Measurements from ENCODE around the gene DNAH1.

DNAH1 gene

GRCh38 chr3:52393959-52394670 is 78.0 kb downstream of the DNAH1 start:
- no peak for DNase-seq

DNA sequence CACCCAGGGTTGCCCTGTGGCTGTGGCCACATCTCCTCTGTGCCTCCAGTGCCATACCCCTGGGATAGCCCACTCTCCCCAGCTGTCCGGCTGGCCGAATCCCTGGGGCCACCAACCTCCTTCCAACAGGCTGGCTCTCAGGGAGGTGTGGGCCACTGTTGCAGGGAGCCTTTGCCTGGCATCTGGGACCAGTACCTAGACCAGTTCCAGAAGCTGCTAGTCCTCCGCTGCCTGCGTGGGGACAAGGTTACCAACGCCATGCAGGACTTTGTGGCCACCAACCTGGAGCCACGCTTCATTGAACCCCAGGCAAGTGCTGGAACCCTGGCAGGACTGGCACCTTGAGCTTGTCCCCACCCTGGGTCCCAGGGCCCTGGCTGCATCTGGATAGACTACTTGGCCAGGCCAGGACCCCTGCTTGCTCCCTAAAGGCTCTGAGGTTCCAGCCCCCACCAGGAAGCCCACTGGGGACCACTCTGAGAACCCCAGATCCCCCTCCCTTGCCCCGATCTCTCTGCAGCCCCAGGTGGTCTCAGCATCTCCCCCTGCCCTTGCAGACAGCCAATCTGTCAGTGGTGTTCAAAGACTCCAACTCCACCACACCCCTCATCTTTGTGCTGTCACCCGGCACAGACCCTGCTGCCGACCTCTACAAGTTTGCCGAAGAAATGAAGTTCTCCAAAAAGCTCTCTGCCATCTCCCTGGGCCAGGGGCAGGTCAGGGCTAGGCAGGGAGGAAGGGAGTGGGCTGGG is 78.8 kb downstream of the DNAH1 start:
- no peak for DNase-seq

DNA sequence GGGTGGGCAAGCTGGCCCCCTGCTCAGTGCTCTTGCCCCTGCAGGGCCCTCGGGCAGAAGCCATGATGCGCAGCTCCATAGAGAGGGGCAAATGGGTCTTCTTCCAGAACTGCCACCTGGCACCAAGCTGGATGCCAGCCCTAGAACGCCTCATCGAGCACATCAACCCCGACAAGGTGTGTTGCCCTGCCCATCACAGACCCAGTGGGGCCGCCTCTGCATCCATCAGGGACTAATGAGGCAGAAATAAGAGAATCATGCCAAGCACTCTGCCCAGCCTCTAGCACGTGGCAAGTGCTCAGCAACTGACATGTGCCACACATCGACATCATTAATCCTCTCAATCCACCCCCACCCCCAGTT is 79.4 kb downstream of the DNAH1 start:
- no peak for DNase-seq

GRCh38 chr3:52396011-52396906 is 80.1 kb downstream of the DNAH1 start:
- no peak for DNase-seq

GRCh38 chr3:52396907-52397591 is 80.9 kb downstream of the DNAH1 start:
- no peak for DNase-seq

DNA sequence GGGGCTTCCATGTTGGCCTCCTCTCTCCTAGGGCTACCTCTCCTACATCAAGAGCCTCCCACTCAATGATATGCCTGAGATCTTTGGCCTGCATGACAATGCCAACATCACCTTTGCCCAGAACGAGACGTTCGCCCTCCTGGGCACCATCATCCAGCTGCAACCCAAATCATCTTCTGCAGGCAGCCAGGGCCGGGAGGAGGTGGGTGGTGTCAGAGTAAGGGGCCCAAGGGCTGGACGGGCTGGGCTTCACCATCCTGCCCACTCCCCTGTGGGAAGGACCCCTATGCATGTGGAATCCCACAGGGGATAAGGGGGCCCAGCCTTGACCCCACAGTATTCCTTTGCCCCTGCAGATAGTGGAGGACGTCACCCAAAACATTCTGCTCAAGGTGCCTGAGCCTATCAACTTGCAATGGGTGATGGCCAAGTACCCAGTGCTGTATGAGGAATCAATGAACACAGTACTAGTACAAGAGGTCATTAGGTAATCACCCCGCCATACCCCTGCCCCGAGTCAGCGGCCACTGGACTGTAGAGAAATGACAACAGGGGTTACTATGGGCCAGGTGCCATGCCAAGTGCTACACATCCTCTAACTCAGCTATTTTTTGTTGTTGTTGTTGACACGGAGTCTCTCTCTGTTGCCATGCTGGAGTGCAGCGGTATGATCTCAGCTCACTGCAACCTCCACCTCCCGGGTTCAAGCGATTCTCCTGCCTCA is 81.7 kb downstream of the DNAH1 start:
- no peak for DNase-seq

GRCh38 chr3:52398670-52399081 is 82.6 kb downstream of the DNAH1 start:
- no peak for DNase-seq

DNA sequence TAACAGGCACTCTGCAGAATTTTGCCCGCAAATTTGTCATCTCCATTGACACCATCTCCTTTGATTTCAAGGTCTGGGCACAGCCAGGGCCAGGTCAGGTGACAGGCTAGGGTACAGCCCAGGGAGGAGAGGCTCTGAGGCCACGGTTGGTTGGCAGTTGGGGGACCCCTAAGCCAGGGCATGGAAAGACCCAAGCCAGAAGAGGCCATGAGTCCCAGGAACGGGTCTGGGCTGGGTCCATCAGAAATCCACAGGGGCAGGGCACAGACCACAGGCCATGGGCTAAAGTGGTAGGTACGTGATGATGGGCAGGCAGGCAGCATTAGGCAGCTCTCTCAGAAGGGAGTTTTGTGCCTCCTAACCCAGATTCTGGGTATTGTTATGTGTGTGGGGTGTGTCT is 83.0 kb downstream of the DNAH1 start:
- no peak for DNase-seq

DNA sequence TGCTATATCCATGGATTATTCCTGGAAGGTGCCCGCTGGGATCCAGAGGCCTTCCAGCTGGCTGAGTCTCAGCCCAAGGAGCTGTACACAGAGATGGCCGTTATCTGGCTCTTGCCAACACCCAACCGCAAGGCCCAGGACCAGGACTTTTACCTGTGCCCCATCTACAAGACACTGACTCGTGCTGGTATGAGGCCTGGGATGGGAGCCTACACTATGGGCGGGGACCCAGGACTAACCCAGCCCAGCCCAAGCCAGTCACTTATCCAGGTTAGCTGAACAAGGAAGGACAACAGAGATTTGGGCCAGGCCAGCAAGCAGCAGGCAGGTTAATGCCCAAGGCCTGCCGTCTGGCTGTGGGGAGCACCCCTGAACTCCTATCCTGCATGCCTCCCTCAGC is 83.5 kb downstream of the DNAH1 start:
- DNase-seq = no peak

GRCh38 chr3:52400275-52400793 is 84.2 kb downstream of the DNAH1 start:
- no peak for DNase-seq

DNA sequence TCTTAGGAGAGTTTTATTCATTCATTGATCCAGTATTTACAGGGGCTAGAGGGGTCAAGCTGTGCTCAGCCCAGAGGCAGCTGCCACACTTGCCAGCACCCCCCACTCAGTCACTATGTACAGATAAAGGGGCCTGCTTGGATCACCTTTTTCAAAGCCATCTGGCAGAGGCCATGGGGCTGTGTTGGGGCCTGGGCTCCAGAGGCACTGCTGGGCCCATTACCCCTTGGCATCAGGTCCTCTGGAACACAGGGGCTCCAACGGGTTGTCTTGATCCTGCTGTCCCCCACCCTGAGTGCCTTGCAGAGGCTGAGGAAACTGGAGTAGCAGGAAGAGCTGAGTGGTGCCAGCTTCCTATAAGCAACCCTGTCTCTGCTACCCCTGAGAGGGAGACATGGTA is 84.9 kb downstream of the DNAH1 start:
- no peak for DNase-seq

DNA sequence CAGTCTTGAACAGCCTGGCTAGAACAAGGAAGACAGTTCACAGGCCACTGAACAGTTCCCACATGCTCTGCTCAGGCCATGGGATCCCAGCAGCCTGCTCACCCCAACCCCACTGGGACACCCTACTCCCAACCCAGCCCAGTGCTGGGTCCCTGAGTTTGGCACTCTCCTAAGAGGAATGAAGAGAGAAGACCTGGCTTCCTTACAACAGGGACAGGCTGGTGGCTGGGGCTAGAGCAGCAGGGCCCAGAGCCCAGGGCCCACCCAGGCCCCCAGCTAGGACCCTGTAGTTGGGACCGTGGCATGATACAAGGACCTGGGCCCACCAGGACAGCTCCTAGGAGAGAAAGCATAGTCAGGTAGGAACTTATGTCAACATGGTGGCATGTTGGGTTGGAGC is 85.4 kb downstream of the DNAH1 start:
- DNase-seq = no peak

DNA sequence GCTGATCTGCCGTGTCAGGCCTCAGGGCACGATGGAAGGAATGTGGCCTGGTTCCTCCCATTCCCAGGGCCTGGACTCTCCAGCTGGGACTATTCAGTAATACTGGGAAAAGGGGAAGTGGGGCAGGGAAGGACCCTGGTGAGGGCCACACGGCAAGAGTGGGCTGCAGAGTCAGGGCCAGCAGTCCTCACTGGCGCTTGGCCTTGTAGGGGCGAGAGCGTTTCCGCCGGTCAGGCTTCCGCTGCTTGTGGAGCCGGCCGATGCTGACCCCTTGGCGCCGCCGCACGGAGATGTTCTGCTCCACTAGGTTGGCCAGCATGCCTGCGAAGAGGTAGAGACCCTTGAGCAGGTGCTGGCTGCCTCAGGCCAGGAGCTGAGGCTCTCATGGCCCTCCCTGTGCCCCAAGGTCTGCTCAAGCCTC is 86.0 kb downstream of the DNAH1 start:
- DNase-seq = no peak

DNA sequence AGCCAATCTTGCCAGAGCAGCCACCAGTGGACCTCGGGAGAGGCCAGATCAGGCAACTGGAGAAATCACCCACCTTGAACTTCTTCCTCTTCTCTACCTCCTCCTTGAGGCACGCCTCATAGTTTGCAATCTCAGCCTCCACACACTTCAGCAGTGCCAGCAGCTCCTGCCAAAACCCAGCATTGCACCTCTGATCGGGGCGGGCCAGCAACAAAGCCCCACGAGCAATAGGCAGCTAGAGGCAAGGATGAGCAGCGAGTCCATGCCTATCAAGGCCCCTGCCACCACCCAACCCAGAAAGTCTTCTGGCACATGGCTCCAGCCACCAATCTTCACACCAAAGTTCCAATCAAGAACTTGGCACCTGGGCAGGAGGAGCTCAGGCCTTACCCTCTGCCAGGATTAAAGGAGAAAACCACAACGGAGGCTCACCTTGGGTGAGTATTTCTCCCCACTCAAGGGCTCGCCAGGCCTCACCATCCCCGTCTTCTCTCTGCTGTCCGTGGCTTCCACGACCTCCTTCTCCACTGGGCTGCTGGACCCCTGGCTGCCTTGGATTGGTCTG is 86.7 kb downstream of the DNAH1 start:
- DNase-seq = no peak

DNA sequence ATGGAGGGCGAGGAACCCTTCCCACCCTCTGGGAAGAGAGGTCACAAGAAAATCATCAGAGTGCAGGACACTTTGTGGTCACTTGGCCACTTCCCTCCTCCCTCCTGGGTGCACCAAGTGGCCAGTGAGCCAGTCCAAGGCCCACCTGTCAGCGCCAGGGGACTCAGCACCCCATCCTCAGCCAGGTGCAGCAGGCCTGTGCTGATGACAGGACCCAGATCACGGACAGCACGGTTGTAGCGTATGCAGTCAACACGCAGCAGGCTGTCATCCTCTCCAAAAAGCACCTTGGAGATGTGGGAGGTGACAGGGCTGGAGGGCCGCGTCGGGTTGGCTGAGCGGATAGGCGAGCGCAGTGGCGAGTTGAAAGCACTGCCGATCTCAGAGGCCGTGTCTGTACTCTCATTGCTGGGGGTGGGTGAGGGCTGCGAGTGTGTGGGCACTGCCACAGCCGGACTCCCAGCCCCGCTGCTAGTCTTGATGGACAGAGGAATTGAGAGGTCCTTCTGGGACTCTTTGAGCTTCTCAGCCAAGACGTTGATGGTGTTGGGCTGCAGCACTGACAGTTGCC is 87.2 kb downstream of the DNAH1 start:
- no peak for DNase-seq

DNA sequence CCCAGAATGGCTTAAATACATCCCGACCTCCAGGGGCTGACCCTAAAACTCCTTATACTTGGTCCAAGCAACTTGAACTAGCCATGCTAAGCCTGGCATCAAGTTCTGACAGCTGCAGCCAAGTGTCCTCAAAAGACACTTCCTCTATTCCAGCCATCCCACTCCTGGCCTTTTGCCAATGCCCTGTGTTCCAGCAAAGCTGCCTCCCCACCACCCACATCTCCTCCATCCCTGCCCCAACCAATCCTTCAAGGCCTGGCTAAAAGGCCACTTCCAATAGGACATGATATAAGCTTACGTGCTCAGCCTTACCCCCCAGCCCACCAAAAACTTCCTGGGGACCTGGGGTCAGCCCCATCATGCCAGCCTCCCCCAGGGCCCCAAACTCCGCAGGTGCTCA is 87.8 kb downstream of the DNAH1 start:
- DNase-seq = no peak

DNA sequence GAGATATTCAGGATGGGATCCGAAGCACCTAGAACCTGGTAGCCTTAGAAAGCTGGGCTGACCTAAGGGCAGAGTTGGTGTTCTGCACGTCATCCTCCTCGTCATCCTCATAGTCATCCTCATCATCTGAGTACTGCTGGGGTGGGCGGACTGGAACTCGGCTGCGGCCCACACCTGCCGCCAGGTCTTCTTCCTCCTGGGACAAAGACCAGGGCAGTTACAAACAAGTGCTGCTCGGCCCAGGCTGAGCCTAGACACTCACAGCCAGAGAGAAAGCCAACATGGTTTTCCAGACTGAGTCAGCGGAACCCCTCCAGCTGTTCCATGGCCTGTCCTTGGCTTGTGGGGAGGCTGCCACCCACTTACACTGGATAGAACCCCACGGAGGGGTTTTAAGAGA is 88.3 kb downstream of the DNAH1 start:
- DNase-seq = no peak

- DNase-seq = no peak
Observed at GRCh38 chr3:52405066-52405465, 88.9 kb downstream of the DNAH1 start.

DNA sequence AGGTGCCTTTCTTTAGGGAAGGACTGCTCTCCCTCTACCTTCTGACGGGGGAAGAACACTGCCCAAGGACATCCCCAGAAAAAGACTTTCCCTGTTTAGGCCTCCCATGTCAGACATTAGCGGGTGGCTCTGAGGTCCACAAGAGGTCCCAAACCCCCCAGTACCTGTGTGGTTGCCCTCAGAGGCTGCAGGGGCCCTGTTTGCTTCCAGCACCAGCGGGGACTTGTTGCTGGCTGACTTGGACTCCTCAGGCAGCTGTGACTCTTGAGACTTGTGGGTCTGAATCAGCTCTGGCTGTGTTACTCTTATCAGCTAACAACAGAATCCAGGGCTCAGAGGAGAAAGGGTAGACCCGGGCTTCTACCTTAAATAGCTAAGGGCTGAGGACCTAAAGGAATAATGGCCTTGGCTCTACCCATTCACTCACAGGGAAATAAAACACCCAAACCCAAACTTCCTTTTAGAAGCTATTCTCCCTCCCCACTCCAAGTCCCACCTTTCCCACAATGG is 89.5 kb downstream of the DNAH1 start:
- DNase-seq = no peak

GRCh38 chr3:52406231-52406661 is 90.1 kb downstream of the DNAH1 start:
- no peak for DNase-seq
